Measurements from ENCODE around the gene SAP130. TPM values are rescaled to one million over a fixed set of nuclear protein-coding genes. Genes with fewer than 3 reads are reported as not detected.

The SAP130 gene
- total RNA-seq, 1 donor from 2014 or later = 51.7 TPM

- H3K4me1 Mint-ChIP-seq = no peaks in the 10 kb centered on the region
- no peak for DNase-seq (ENCODE audit: low read depth, low spot score)
- no peaks in the 10 kb centered on the region for H3K27me3 Mint-ChIP-seq (ENCODE audit: low read depth)
- no peaks in the 10 kb centered on the region for H3K9me3 Mint-ChIP-seq
- no peak for TF ChIP-seq CTCF (conservative IDR thresholded peaks at IDR 0.05)
- no peak overlapping the region for H3K4me3 Mint-ChIP-seq
- H3K27ac Mint-ChIP-seq (ENCODE audit: unreplicated experiment) = no peak overlapping the region
- peaks cover 10% of the 10 kb centered on the region for H3K36me3 Mint-ChIP-seq (ENCODE audit: low read depth)
Observed at GRCh38 chr2:127984551-127984950, 43.3 kb downstream of the SAP130 start.

GRCh38 chr2:127969446-127969845, 58.4 kb downstream of the SAP130 start:
- H3K27ac Mint-ChIP-seq (ENCODE audit: unreplicated experiment) = no peak overlapping the region
- H3K4me1 Mint-ChIP-seq = no peaks in the 10 kb centered on the region

GRCh38 chr2:127968610-127969339, 59.1 kb downstream of the SAP130 start:
- Mint-ChIP-seq H3K4me3 (no peak overlapping the region), H3K36me3 (ENCODE audit: low read depth) (peaks cover 20% of the 10 kb centered on the region), H3K27ac (ENCODE audit: unreplicated experiment) (no peak overlapping the region), H3K4me1 (no peaks in the 10 kb centered on the region), H3K9me3 (no peaks in the 10 kb centered on the region), H3K27me3 (ENCODE audit: low read depth) (no peaks in the 10 kb centered on the region)
- no peak for TF ChIP-seq CTCF (conservative IDR thresholded peaks at IDR 0.05)
- DNase-seq (ENCODE audit: low read depth, low spot score) = no peak

More at GRCh38 chr2:127969446-127969845, 58.4 kb downstream of the SAP130 start:
- Mint-ChIP-seq H3K27me3 (ENCODE audit: low read depth) (no peaks in the 10 kb centered on the region), H3K36me3 (ENCODE audit: low read depth) (peaks cover 20% of the 10 kb centered on the region), H3K4me3 (no peak overlapping the region), H3K9me3 (no peaks in the 10 kb centered on the region)
- no peak for TF ChIP-seq CTCF (conservative IDR thresholded peaks at IDR 0.05)
- no peak for DNase-seq (ENCODE audit: low read depth, low spot score)

GRCh38 chr2:127961729-127962128, 66.1 kb downstream of the SAP130 start:
- no peaks in the 10 kb centered on the region for H3K27me3 Mint-ChIP-seq (ENCODE audit: low read depth)
- no peaks in the 10 kb centered on the region for H3K4me1 Mint-ChIP-seq
- peaks cover 23% of the 10 kb centered on the region for H3K36me3 Mint-ChIP-seq (ENCODE audit: low read depth)
- TF ChIP-seq CTCF (conservative IDR thresholded peaks at IDR 0.05) = no peak
- no peak overlapping the region for H3K27ac Mint-ChIP-seq (ENCODE audit: unreplicated experiment)
- no peak for DNase-seq (ENCODE audit: low read depth, low spot score)
- no peak overlapping the region for H3K4me3 Mint-ChIP-seq
- no peaks in the 10 kb centered on the region for H3K9me3 Mint-ChIP-seq

- no peak for DNase-seq (ENCODE audit: low read depth, low spot score)
- peaks cover 16% of the 10 kb centered on the region for H3K36me3 Mint-ChIP-seq (ENCODE audit: low read depth)
- no peak overlapping the region for H3K27ac Mint-ChIP-seq (ENCODE audit: unreplicated experiment)
- H3K9me3 Mint-ChIP-seq = no peaks in the 10 kb centered on the region
- H3K27me3 Mint-ChIP-seq (ENCODE audit: low read depth) = no peaks in the 10 kb centered on the region
- H3K4me3 Mint-ChIP-seq = no peak overlapping the region
- TF ChIP-seq CTCF (conservative IDR thresholded peaks at IDR 0.05) = no peak
- no peaks in the 10 kb centered on the region for H3K4me1 Mint-ChIP-seq
Observed at GRCh38 chr2:127957240-127957639, 70.6 kb downstream of the SAP130 start.
